Fibroblast of mammary gland (primary cell): Measurements from ENCODE around the gene CIDEA.

Experiments
- DNase-seq: peaks from one replicate; pipeline ENCODE4 v3.0.0-alpha.2; 2010; ENCODE audit warnings: low read depth
- H3K4me3 ChIP-seq: 2 replicates; pipeline ENCODE4 v1.5.1; 2011; ENCODE audit warnings: low read depth, mild to moderate bottlenecking, low read length, moderate library complexity; ENCODE audit not compliant: control insufficient read depth
- TF ChIP-seq, protein P1 (sequence below): conservative IDR thresholded peaks from 2 replicates; pipeline ENCODE4 v1.5.1; 2011; ENCODE audit warnings: low read depth, low read length, inconsistent platforms; ENCODE audit not compliant: control insufficient read depth, insufficient read depth

Gene CIDEA

GRCh38 chr18:12231040-12231882 lies 22.9 kb upstream of the CIDEA start:
- TF ChIP-seq, protein P1, sequence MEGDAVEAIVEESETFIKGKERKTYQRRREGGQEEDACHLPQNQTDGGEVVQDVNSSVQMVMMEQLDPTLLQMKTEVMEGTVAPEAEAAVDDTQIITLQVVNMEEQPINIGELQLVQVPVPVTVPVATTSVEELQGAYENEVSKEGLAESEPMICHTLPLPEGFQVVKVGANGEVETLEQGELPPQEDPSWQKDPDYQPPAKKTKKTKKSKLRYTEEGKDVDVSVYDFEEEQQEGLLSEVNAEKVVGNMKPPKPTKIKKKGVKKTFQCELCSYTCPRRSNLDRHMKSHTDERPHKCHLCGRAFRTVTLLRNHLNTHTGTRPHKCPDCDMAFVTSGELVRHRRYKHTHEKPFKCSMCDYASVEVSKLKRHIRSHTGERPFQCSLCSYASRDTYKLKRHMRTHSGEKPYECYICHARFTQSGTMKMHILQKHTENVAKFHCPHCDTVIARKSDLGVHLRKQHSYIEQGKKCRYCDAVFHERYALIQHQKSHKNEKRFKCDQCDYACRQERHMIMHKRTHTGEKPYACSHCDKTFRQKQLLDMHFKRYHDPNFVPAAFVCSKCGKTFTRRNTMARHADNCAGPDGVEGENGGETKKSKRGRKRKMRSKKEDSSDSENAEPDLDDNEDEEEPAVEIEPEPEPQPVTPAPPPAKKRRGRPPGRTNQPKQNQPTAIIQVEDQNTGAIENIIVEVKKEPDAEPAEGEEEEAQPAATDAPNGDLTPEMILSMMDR, result no peak
- no peak overlapping the region for H3K4me3 ChIP-seq
- no peak for DNase-seq

- no peak overlapping the region for H3K4me3 ChIP-seq
- TF ChIP-seq, protein P1, result no peak
- DNase-seq, result no peak
Measured at GRCh38 chr18:12231986-12232385, 22.2 kb upstream of the CIDEA start.

DNA sequence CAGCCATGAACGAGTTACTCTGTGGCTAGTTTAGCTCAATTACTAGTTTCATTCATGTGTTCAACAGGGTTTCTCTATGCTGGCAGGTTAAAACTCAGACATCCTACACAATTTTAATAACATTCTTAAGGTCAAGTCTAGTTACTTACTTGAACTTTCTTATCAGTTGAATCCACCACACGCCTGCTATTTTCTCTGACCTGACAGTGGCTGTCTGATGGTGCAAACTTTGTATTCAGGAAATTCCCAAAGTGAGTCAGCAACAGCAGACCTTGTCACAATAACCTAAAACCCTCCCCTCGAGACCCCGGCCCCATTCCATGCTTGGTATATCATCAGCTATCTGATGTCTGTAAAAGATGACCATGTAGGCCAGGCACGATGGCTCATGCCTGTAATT lies 20.8 kb upstream of the CIDEA start:
- H3K4me3 ChIP-seq, result no peak overlapping the region
- DNase-seq, result no peak
- TF ChIP-seq, protein P1, result no peak

- TF ChIP-seq, protein P1, result no peak
- no peak for DNase-seq
- no peak overlapping the region for H3K4me3 ChIP-seq
Measured at GRCh38 chr18:12234451-12235190, 19.5 kb upstream of the CIDEA start.

GRCh38 chr18:12236141-12236540 lies 18.0 kb upstream of the CIDEA start:
- no peak for DNase-seq
- TF ChIP-seq, protein P1, result no peak
- H3K4me3 ChIP-seq, result no peak overlapping the region

DNA sequence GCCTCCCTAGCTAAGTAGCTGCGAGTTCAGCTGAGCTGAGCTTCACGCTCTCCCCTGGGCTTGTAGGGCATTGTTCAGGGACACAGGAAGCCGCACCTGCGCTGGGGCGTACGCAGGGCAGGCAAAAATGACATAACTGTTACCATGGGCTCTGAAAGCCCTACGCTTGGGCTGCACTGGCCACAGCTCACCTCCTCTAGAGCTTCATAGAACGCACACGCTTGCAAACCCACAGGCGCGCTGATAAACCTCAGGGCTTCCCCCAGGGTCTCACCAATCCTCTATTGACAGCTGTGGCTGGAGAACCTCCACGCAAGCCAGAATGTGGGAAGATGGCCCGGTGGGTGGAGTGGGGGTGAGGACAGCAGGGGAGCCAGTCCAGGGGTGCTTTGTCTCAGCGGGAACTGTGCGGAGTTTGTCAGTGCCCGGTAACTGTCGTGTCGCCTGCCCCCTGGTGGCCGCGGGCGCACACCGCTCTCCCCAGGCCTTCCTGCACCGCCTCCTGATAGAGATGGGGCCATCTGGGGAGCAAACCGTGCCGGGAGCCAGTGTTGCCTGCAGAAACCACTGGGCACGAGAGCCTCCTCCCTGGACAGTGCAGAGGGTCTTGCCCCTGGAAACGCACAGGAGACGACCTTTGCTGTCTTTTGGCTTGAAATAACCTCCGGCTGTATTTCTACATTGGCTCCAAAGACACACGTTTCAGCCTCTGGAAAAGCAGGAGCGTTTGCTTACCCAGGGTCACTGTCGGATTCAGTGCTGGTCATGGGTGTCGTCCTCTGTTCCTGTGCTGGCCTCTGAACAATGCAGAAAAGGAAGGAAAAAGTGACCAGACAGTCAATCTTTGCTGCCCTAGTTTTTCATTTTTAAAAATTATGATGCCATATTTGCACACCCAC lies 17.0 kb upstream of the CIDEA start:
- TF ChIP-seq, protein P1, result peak; percentile 79
- H3K4me3 ChIP-seq, result no peak overlapping the region
- DNase-seq, result peak; percentile 56
